OCI-LY3 (cell line): Measurements from ENCODE around the gene HYCC2.

Source experiments
- CTCF ChIP-seq: fragments of 200-600, 300-600 bp; sonication (generic); IDR thresholded peaks from 2 replicates; pipeline ENCODE4 v1.5.1; 2014; ENCODE audit warnings: antibody characterized with exemption, low read length, low read depth
- EZH2phosphoT487 ChIP-seq: fragments of 200-600 bp; shearing (Covaris generic); IDR thresholded peaks from 2 replicates; pipeline ENCODE4 v1.6.1; 2018; ENCODE audit warnings: antibody characterized with exemption, mixed run types, low read depth

GRCh38 chr2:201071479-201072200 is at the start of gene HYCC2, which contains the start of gene NDUFB3:
- TF ChIP-seq EZH2phosphoT487 = no peak
- TF ChIP-seq CTCF = peak; percentile 32; the same call in 1 of the 2 replicates
